Heart left ventricle (tissue), 16 donors: ENCODE measurements around the gene TOMM7. TPM values are rescaled to one million over a fixed set of nuclear protein-coding genes. Genes with fewer than 3 reads are reported as not detected.

Experiments
- ATAC-seq, 4 donors: fragments of 200-7000 bp; cut with Tn5 transposase; one replicate each; pipeline ENCODE4 v1.9.1; 2020 to 2022; ENCODE audit warnings: moderate library complexity in 4 of 4, mild to moderate bottlenecking in 3 of 4, moderate number of reproducible peaks in 1 of 4
- DNase-seq, 5 donors: peaks; one replicate each; pipeline ENCODE4 v3.0.0-alpha.2; 2020
- H3K27ac ChIP-seq, 12 donors: fragments of 200-600 bp; sonication (generic) in 4 of 12; one replicate each; pipeline versions ENCODE4 v1.5.0 to v1.8.0; 2016 to 2022; ENCODE audit warnings: mild to moderate bottlenecking in 2 of 12
- H3K27me3 ChIP-seq, 9 donors: fragments of 200-600 bp; sonication (generic) in 2 of 9; one replicate each; pipeline versions ENCODE4 v1.5.1 to v1.8.0; 2016 to 2022; ENCODE audit warnings: mild to moderate bottlenecking in 3 of 9
- H3K36me3 ChIP-seq, 9 donors: fragments of 200-600 bp; sonication (generic) in 2 of 9; one replicate each; pipeline versions ENCODE4 v1.5.0 to v1.8.0; 2018 to 2022; ENCODE audit warnings: mild to moderate bottlenecking in 2 of 9
- H3K4me1 ChIP-seq, 12 donors: fragments of 200-600 bp; sonication (generic) in 4 of 12; one replicate each; pipeline versions ENCODE4 v1.5.0 to v1.8.0; 2016 to 2022; ENCODE audit warnings: mild to moderate bottlenecking in 3 of 12
- H3K4me3 ChIP-seq, 12 donors: fragments of 200-600 bp; sonication (generic) in 4 of 12; one replicate each; pipeline versions ENCODE4 v1.5.0 to v1.8.0; 2017 to 2022; ENCODE audit warnings: mild to moderate bottlenecking in 9 of 12, moderate library complexity in 4 of 12
- H3K9me3 ChIP-seq, 12 donors: fragments of 200-600 bp; sonication (generic) in 4 of 12; one replicate each; pipeline versions ENCODE4 v1.5.0 to v1.8.0; 2016 to 2022; ENCODE audit warnings: mild to moderate bottlenecking in 1 of 12
- CTCF ChIP-seq, 12 donors: fragments of 200-600 bp; sonication (generic) in 4 of 12; IDR thresholded peaks; one replicate each; pipeline versions ENCODE4 v1.5.0 to v1.8.0; 2018 to 2022; ENCODE audit warnings: antibody characterized with exemption in 12 of 12, mild to moderate bottlenecking in 5 of 12
- POLR2A ChIP-seq, 2 donors: fragments of 450-650 bp; IDR thresholded peaks; one replicate each; pipeline ENCODE4 v1.6.1; 2017; ENCODE audit warnings: antibody characterized with exemption in 2 of 2, mild to moderate bottlenecking in 2 of 2, moderate library complexity in 2 of 2
- WGBS, 4 donors: extraction: QIAGEN DNeasy Blood & Tissue Kit in 2 of 4; methylation state at CpG; one replicate each; pipeline versions ENCODE4 v1.1.5 to v1.1.7; 2013 to 2018; 5-methylcytosine and 5-hydroxymethylcytosine counted together
- intact Hi-C, 10 donors: fragments of 100-400 bp; cut with DNase I; formaldehyde crosslinking; loops; one replicate each; pipeline versions ENCODE4 v1.11.1 to v1.14.2; 2022
- polyA plus RNA-seq, 2 donors: library from polyadenylated mRNA; stranded (reverse); fragments of 200-250 nt; gene quantifications; one replicate each; pipeline ENCODE4 v1.2.3, GENCODE V29; 2013
- total RNA-seq, 9 donors: library from RNA; depleted of rRNA in 2 of 9; stranded (reverse); fragments of >200 nt in 2 of 9; fragmentation: NEBNext Ultra II Directional in 3 of 9; extraction: Animal tissue kit (Norgen Biotek cat#: 25700) in 3 of 9; gene quantifications; one replicate each; pipeline versions ENCODE4 v1.1.0 to v1.2.4, GENCODE V29; 2016 to 2023
- donor health status: ischemic (EF 13 %, LVEDD 7.1; RV severe dilation, severe dysfunction).
- donor health status: healthy with polysubstance abuse.
- donor health status: DM: no; HTN: yes; CAD: no.
- donor health status: DM: no; HTN: no; CAD: no.
- donor health status: ischemic (EF 25% LVEDD 6.9; RV normal size, moderate dysfunction).
- donor health status: ischemic (EF 25% LVEDD 5.7; RV mildly dilated, moderate dysfunction).
- donor health status: healthy.
- donor health status: DM: yes; HTN: yes; CAD: no.
- donor health status: ischemic (EF 35%, LVEDD 5.7; RV mildly dilated, moderate dysfunction).
- donor health status: nonischemic (EF 11% LVEDD 7.7; RV severe dilation, severe dysfunction).
- donor health status: DM: yes; HTN: yes; CAD: no.
- donor health status: PGD.
- donor health status: ischemic (EF 29% LVEDD 5.4; RV normal size, mild dysfunction).
- donor health status: nonischemic (EF 23%, LVEDD 6.1; RV moderate dilation, normal function).

TOMM7 gene
- total and polyA plus RNA-seq, 11 donors: 137 to 529 (median 351) TPM

- Histone ChIP-seq H3K4me1 (peaks cover 0 to 37% (median 20%) of the 10 kb centered on the region in 12 donors), H3K27me3 (no peaks in the 10 kb centered on the region), H3K9me3 (no peaks in the 10 kb centered on the region), H3K27ac (peak overlapping the region in 7 of 12 donors; percentile 27 to 97 (median 47)), H3K36me3 (peaks cover 0 to 43% (median 19%) of the 10 kb centered on the region in 9 donors), H3K4me3 (no peak overlapping the region)
- 67 to 81% (median 79%) methylated on average over 4 of the region's 4 CpGs for WGBS, 4 donors
- intact Hi-C loops: loop anchor here in 2 of 10 donors (5.0 to 10.0 kb wide), 2 partner anchors 84 to 129 kb away; no protein-coding TSS in a partner anchor
- DNase-seq (no peak), ATAC-seq (no peak)
- TF ChIP-seq POLR2A (IDR thresholded peaks at IDR 0.05): no peak
- TF ChIP-seq CTCF (IDR thresholded peaks at IDR 0.05): peak; percentile 22 to 63 (median 48)
These were observed 38.3 kb upstream of the TOMM7 start for GRCh38 chr7:22860784-22861482.

- no peak overlapping the region for H3K4me3 ChIP-seq
- no peak for DNase-seq
- no peaks in the 10 kb centered on the region for H3K9me3 ChIP-seq
- WGBS, 4 donors: 73 to 87% (median 84%) methylated on average over 2 of the region's 2 CpGs
- H3K4me1 ChIP-seq: peaks cover 0 to 42% (median 20%) of the 10 kb centered on the region in 12 donors
- peaks cover 0 to 43% (median 19%) of the 10 kb centered on the region in 9 donors for H3K36me3 ChIP-seq
- intact Hi-C loops: loop anchor here in 2 of 10 donors (5.0 to 10.0 kb wide), 2 partner anchors 84 to 128 kb away; no protein-coding TSS in a partner anchor
- no peak for ATAC-seq
- H3K27me3 ChIP-seq: no peaks in the 10 kb centered on the region
- TF ChIP-seq POLR2A (IDR thresholded peaks at IDR 0.05) (no peak), CTCF (IDR thresholded peaks at IDR 0.05) (no peak)
- peak overlapping the region in 8 of 12 donors; percentile 27 to 97 (median 44) for H3K27ac ChIP-seq
These were observed 37.7 kb upstream of the TOMM7 start for GRCh38 chr7:22860337-22860736.

- Histone ChIP-seq H3K27me3 (no peaks in the 10 kb centered on the region), H3K9me3 (no peaks in the 10 kb centered on the region), H3K4me3 (no peak overlapping the region), H3K27ac (peak overlapping the region in 8 of 12 donors; percentile 29 to 97 (median 44)), H3K36me3 (peaks cover 0 to 43% (median 19%) of the 10 kb centered on the region in 9 donors), H3K4me1 (peaks cover 0 to 48% (median 22%) of the 10 kb centered on the region in 12 donors)
- DNase-seq (no peak), ATAC-seq (peak in 1 of 4 donors; percentile 35)
- intact Hi-C loops: loop anchor here in 8 of 10 donors (5.0 to 10.0 kb wide), 9 partner anchors 37 to 297 kb away; partner anchors contain the start of genes HYCC1 (in 1 of the 8) and TOMM7 (in 1 of the 8)
- WGBS, 4 donors: 79 to 86% (median 83%) methylated on average over 4 of the region's 4 CpGs
- no peak for TF ChIP-seq POLR2A (IDR thresholded peaks at IDR 0.05)
- no peak for TF ChIP-seq CTCF (IDR thresholded peaks at IDR 0.05)
These were observed 37.1 kb upstream of the TOMM7 start for GRCh38 chr7:22859641-22860290.
